ENCODE measurements around the gene SERTAD4. TPM values are rescaled to one million over a fixed set of nuclear protein-coding genes. Genes with fewer than 3 reads are reported as not detected.

Gene SERTAD4
- total and polyA plus RNA-seq, 2 of the 8 experiments (the other 6 are each of a cell fraction or from before 2014, with no cell fraction given): 0.54 to 3.2 TPM

- H3K27me3 ChIP-seq (replicated peaks in 1 of 4; ENCODE audit: control insufficient read depth in 3 of 4, extremely low read depth in 1 of 4, insufficient read depth in 3 of 4, low read length in 3 of 4): no peaks in the 10 kb centered on the region
- no peak overlapping the region for H3K4me3 ChIP-seq (ENCODE audit: extremely low read depth in 1 of 4, insufficient read depth in 2 of 4, low read depth in 3 of 4, low read length in 4 of 4)
- no peak for TF ChIP-seq CEBPB (IDR thresholded peaks at IDR 0.05; ENCODE audit: low read depth, low read length)
- no peak for TF ChIP-seq CBX8 (IDR thresholded peaks at IDR 0.05; ENCODE audit: borderline replicate concordance, low read depth, low read length)
- TF ChIP-seq RAD21 (IDR thresholded peaks at IDR 0.05 in 1 of 2, conservative IDR thresholded peaks at IDR 0.05 in 1 of 2; ENCODE audit: low read depth in 2 of 2, low read length in 2 of 2): 0 out of 4 replicates have a peak, but pooled peaks of 1 of the 2 experiments have one; percentile 13
- no peak for TF ChIP-seq NRF1 (IDR thresholded peaks at IDR 0.05; ENCODE audit: low read depth, low read length)
- no peak for TF ChIP-seq CREB1 (IDR thresholded peaks at IDR 0.05)
- no peak for TF ChIP-seq CTBP2 (IDR thresholded peaks at IDR 0.05; ENCODE audit: borderline replicate concordance, insufficient read depth, insufficient read length, low read length)
- no peak overlapping the region for H2AFZ ChIP-seq (ENCODE audit: low read length)
- no peak overlapping the region for H2BK12ac ChIP-seq (ENCODE audit: low read depth, low read length)
- CTCF ChIA-PET (ENCODE audit: partially characterized antibody): interaction anchor here (1.0 kb wide), 1 partner anchor 111 kb away, joined by 5 read pairs; no protein-coding TSS in a partner anchor
- H3K79me1 ChIP-seq (ENCODE audit: low read depth, low read length): no peaks in the 10 kb centered on the region
- no peak overlapping the region for H3K4me2 ChIP-seq (ENCODE audit: insufficient read depth in 1 of 2, low read depth in 2 of 2, low read length in 2 of 2)
- no peak overlapping the region for H2BK20ac ChIP-seq (ENCODE audit: low read length)
- H2BK120ac ChIP-seq (replicated peaks; ENCODE audit: low read depth, low read length): no peak overlapping the region
- peaks cover 5 to 11% of the 10 kb centered on the region in 2 experiments for H3K9me3 ChIP-seq (ENCODE audit: insufficient read depth in 2 of 2, low read depth in 1 of 2, low read length in 1 of 2)
- H4K20me1 ChIP-seq (replicated peaks in 1 of 2; ENCODE audit: control insufficient read depth in 1 of 2, insufficient read depth in 2 of 2, low read length in 2 of 2): no peaks in the 10 kb centered on the region
- no peak overlapping the region for H3K9ac ChIP-seq (replicated peaks in 1 of 4; ENCODE audit: extremely low read depth in 1 of 4, low read depth in 3 of 4, low read length in 3 of 4)
- no peak overlapping the region for H4K5ac ChIP-seq (ENCODE audit: insufficient read length, low read depth, low read length)
- no peak overlapping the region for H2AK5ac ChIP-seq (ENCODE audit: low read depth, low read length)
- H4K8ac ChIP-seq (ENCODE audit: extremely low read depth, insufficient read depth, low read length): no peak overlapping the region
- H4K91ac ChIP-seq (replicated peaks; ENCODE audit: insufficient read length, low read length): no peak overlapping the region
- H3K4me1 ChIP-seq (replicated peaks in 1 of 4; ENCODE audit: control insufficient read depth in 3 of 4, insufficient read depth in 4 of 4, low read length in 3 of 4): no peaks in the 10 kb centered on the region
- POLR2A ChIA-PET (ENCODE audit: partially characterized antibody): no interaction called here
- no peak overlapping the region for H3K4ac ChIP-seq (replicated peaks; ENCODE audit: insufficient read length, low read depth, low read length)
- no peaks in the 10 kb centered on the region for H3K79me2 ChIP-seq (ENCODE audit: control insufficient read depth in 1 of 2, insufficient read depth in 2 of 2, low read length in 2 of 2)
- no peak overlapping the region for H3K23ac ChIP-seq (ENCODE audit: insufficient read length)
- H3K14ac ChIP-seq (ENCODE audit: insufficient read length): no peak overlapping the region
- no peak overlapping the region for H3K56ac ChIP-seq (replicated peaks; ENCODE audit: insufficient read length, low read depth, low read length)
- no peak overlapping the region for H2BK15ac ChIP-seq (ENCODE audit: low read length)
- no peak overlapping the region for H3K27ac ChIP-seq (ENCODE audit: low read depth, low read length)
- WGBS, 2 experiments (ENCODE audit: extremely low coverage in 1 of 2, insufficient coverage in 1 of 2, insufficient read length in 1 of 2, insufficient replicate concordance in 2 of 2, low coverage in 1 of 2, low lambda C conversion rate in 2 of 2, missing lambda C conversion rate in 1 of 2): 59% methylated on average over 3 of the region's 3 CpGs; no CpG with 5 or more reads in 1 of the 2 experiments
- no peak for DNase-seq (ENCODE audit: low read depth in 1 of 2, low spot score in 2 of 2)
- H3K18ac ChIP-seq (ENCODE audit: extremely low read depth, low read length): no peak overlapping the region
- no peaks in the 10 kb centered on the region for H3K36me3 ChIP-seq (ENCODE audit: control insufficient read depth in 2 of 4, insufficient read depth in 4 of 4, low read length in 3 of 4)
- FAIRE-seq: no peak
- H2BK5ac ChIP-seq (ENCODE audit: low read depth, low read length): no peak overlapping the region
- no peaks in the 10 kb centered on the region for H3K23me2 ChIP-seq (ENCODE audit: low read depth, low read length)
Measured at GRCh38 chr1:210200124-210200736, 32.4 kb upstream of the SERTAD4 start.

Measured in H1 (cell line).